Keratinocyte (primary cell): ENCODE measurements around the gene MED29. TPM values are rescaled to one million over a fixed set of nuclear protein-coding genes. Genes with fewer than 3 reads are reported as not detected.

ENCODE experiments used
- DNase-seq: peaks from one replicate; pipeline ENCODE4 v3.0.0-alpha.2; 2011; ENCODE audit warnings: low read depth, missing footprints, low spot score
- FAIRE-seq: peaks from 2 replicates; lab custom pipeline; 2011; peaks lifted over from hg19 to GRCh38; lab: Jason Lieb, UNC
- H2AFZ ChIP-seq: 2 replicates; pipeline ENCODE4 v1.6.0; 2012; ENCODE audit warnings: low read length, control low read depth, inconsistent platforms; ENCODE audit not compliant: control insufficient read depth
- H3K27ac ChIP-seq: 2 replicates; pipeline ENCODE4 v1.5.1; 2011; ENCODE audit warnings: low read length; ENCODE audit not compliant: control insufficient read depth, insufficient read depth
- H3K27me3 ChIP-seq: 3 replicates; pipeline ENCODE4 v1.6.0; 2011; ENCODE audit warnings: low read length; ENCODE audit not compliant: control insufficient read depth, insufficient read depth; ENCODE audit errors: extremely low read depth
- H3K36me3 ChIP-seq, 2 experiments: 2 replicates in 1 of 2; 3 replicates in 1 of 2; pipeline ENCODE4 v1.5.1; 2011; ENCODE audit warnings: low read length in 2 of 2, mild to moderate bottlenecking in 1 of 2; ENCODE audit not compliant: control insufficient read depth in 2 of 2, insufficient read depth in 2 of 2; ENCODE audit errors: extremely low read depth in 1 of 2
- H3K4me1 ChIP-seq: 3 replicates; pipeline ENCODE4 v1.5.1; 2011; ENCODE audit warnings: low read length; ENCODE audit not compliant: control insufficient read depth, insufficient read depth; ENCODE audit errors: extremely low read depth
- H3K4me2 ChIP-seq: 3 replicates; pipeline ENCODE4 v1.6.0; 2011; ENCODE audit warnings: low read depth, low read length; ENCODE audit not compliant: control insufficient read depth, insufficient read depth; ENCODE audit errors: extremely low read depth
- H3K4me3 ChIP-seq, 3 experiments: fragments of 200-600 bp in 1 of 3; sonication (generic) in 1 of 3; 2 replicates in 2 of 3; 3 replicates in 1 of 3; pipeline ENCODE4 v1.5.1; 2011 to 2016; ENCODE audit warnings: low read length in 3 of 3, mild to moderate bottlenecking in 3 of 3, control low read depth in 2 of 3, inconsistent platforms in 1 of 3, low read depth in 1 of 3, mixed read lengths in 1 of 3, mixed run types in 1 of 3, moderate library complexity in 1 of 3; ENCODE audit not compliant: control insufficient read depth in 2 of 3, insufficient read depth in 2 of 3; ENCODE audit errors: extremely low read depth in 1 of 3
- H3K79me2 ChIP-seq: 2 replicates; pipeline ENCODE4 v1.6.0; 2012; ENCODE audit warnings: low read length; ENCODE audit not compliant: control insufficient read depth, insufficient read depth
- H3K9ac ChIP-seq: 3 replicates; pipeline ENCODE4 v1.6.0; 2011; ENCODE audit warnings: low read length; ENCODE audit not compliant: control insufficient read depth, insufficient read depth; ENCODE audit errors: extremely low read depth
- H3K9me1 ChIP-seq: 3 replicates; pipeline ENCODE4 v1.6.0; 2011; ENCODE audit warnings: low read length; ENCODE audit not compliant: control insufficient read depth, insufficient read depth; ENCODE audit errors: extremely low read depth
- H3K9me3 ChIP-seq: 2 replicates; pipeline ENCODE4 v1.5.1; 2012; ENCODE audit warnings: low read depth, low read length; ENCODE audit not compliant: control insufficient read depth
- H4K20me1 ChIP-seq: 3 replicates; pipeline ENCODE4 v1.6.0; 2011; ENCODE audit warnings: low read length; ENCODE audit not compliant: control insufficient read depth, insufficient read depth; ENCODE audit errors: extremely low read depth
- CTCF ChIP-seq, 3 experiments: IDR thresholded peaks in 1 of 3; conservative IDR thresholded peaks in 1 of 3; optimal IDR thresholded peaks in 1 of 3; 2 replicates in 2 of 3; 3 replicates in 1 of 3; pipeline versions ENCODE3 to v1.5.1; 2011; ENCODE audit warnings: low read length in 3 of 3, mild to moderate bottlenecking in 3 of 3, moderate library complexity in 2 of 3, control low read depth in 1 of 3, inconsistent platforms in 1 of 3; ENCODE audit not compliant: insufficient read depth in 2 of 3; ENCODE audit errors: extremely low read depth in 1 of 3
- EZH2 ChIP-seq: IDR thresholded peaks from one replicate; pipeline ENCODE4 v1.6.1; 2012; ENCODE audit warnings: inconsistent platforms, mild to moderate bottlenecking, low read length, moderate library complexity
- dilution Hi-C: fragments of 300-500 bp; cut with MboI; formaldehyde crosslinking; loops from one replicate; pipeline ENCODE4 v1.7.0; 2020; ENCODE audit warnings: low sequenced_read_pairs; ENCODE audit not compliant: extremely low pct_ligation_motif_present
- polyA plus RNA-seq, 5 experiments: library from polyadenylated mRNA; depleted of rRNA in 3 of 5; stranded (reverse) in 3 of 5; stranded (forward) in 1 of 5; unstranded in 1 of 5; fragments of >200 nt; gene quantifications; 1 replicate in 1 of 5; 2 replicates in 3 of 5; 3 replicates in 1 of 5; pipeline versions ENCODE4 v1.2.1 to v1.2.3, GENCODE V29; 2011 to 2012; ENCODE audit warnings: missing spikeins in 2 of 5, low read depth in 1 of 5, low replicate concordance in 1 of 5

Gene MED29
- polyA plus RNA-seq, 1 donor (not counting 4 experiments of a cell fraction or from before 2014, with no cell fraction given): 14.7 TPM

- no peaks in the 10 kb centered on the region for H3K9me3 ChIP-seq
- no peak overlapping the region for H2AFZ ChIP-seq
- DNase-seq: no peak
- peaks cover 23% of the 10 kb centered on the region for H3K79me2 ChIP-seq
- TF ChIP-seq CTCF (optimal IDR thresholded peaks at IDR 0.05 in 1 of 3, IDR thresholded peaks at IDR 0.05 in 1 of 3, conservative IDR thresholded peaks at IDR 0.05 in 1 of 3; ENCODE audit: extremely low read depth in 1 of 3, insufficient read depth in 2 of 3, low read length in 3 of 3): no peak
- no peak for TF ChIP-seq EZH2
- H3K27ac ChIP-seq: peak overlapping the region; percentile 83
- peaks cover 4% of the 10 kb centered on the region for H4K20me1 ChIP-seq
- FAIRE-seq: no peak
- H3K4me1 ChIP-seq: peaks cover 38% of the 10 kb centered on the region
- peak overlapping the region; percentile 86 for H3K4me2 ChIP-seq
- dilution Hi-C loops: no loop called here
- peak overlapping the region; percentile 75 to 85 (median 81) for H3K4me3 ChIP-seq
- no peaks in the 10 kb centered on the region for H3K9me1 ChIP-seq
- H3K9ac ChIP-seq: peak overlapping the region; percentile 93
- H3K36me3 ChIP-seq: peaks cover 6 to 14% of the 10 kb centered on the region in 2 experiments
- H3K27me3 ChIP-seq: no peaks in the 10 kb centered on the region
Observed at GRCh38 chr19:39405958-39406655, 14.9 kb downstream of the MED29 start.

- Histone ChIP-seq H3K36me3 (peaks cover 6 to 14% of the 10 kb centered on the region in 2 experiments), H3K4me1 (peaks cover 38% of the 10 kb centered on the region), H4K20me1 (peaks cover 4% of the 10 kb centered on the region), H3K9me1 (no peaks in the 10 kb centered on the region), H3K9ac (peak within 1 kb of the TSS; percentile 93), H3K4me3 (peak within 1 kb of the TSS; percentile 75 to 85 (median 81)), H3K79me2 (peaks cover 23% of the 10 kb centered on the region), H3K27ac (peak within 1 kb of the TSS; percentile 88), H3K27me3 (no peaks in the 10 kb centered on the region), H3K4me2 (peak within 1 kb of the TSS; percentile 88), H3K9me3 (no peaks in the 10 kb centered on the region), H2AFZ (no peak within 1 kb of the TSS)
- dilution Hi-C loops: no loop called here
- FAIRE-seq (no peak), DNase-seq (no peak)
- TF ChIP-seq EZH2 (no peak), CTCF (optimal IDR thresholded peaks at IDR 0.05 in 1 of 3, IDR thresholded peaks at IDR 0.05 in 1 of 3, conservative IDR thresholded peaks at IDR 0.05 in 1 of 3; ENCODE audit: extremely low read depth in 1 of 3, insufficient read depth in 2 of 3, low read length in 3 of 3) (peak in 1 of 3 experiments; percentile 26)
Observed at GRCh38 chr19:39406656-39407409, 15.7 kb downstream of the MED29 start, which contains the start of gene ZFP36. Gene ZFP36, plus strand, starts transcription at chr19:39406847. Its CDS starts 58 bp downstream, at chr19:39406905.
